ENCODE data around the gene COPA. TPM values are rescaled to one million over a fixed set of nuclear protein-coding genes. Genes with fewer than 3 reads are reported as not detected.

The COPA gene
- total RNA-seq, 1 donor from 2014 or later = 206 TPM

Other genes with a start within 250 kb of the COPA start
- gene IGSF8, start 244.6 kb downstream of the COPA start, total RNA-seq = 4.6 and 10.3 TPM in 2 replicates
- not detected in 2 replicates for gene ATP1A2, start 227.5 kb downstream of the COPA start, total RNA-seq
- not detected in 2 replicates for gene ATP1A4, start 191.6 kb downstream of the COPA start, total RNA-seq
- not detected in 2 replicates for gene CASQ1, start 152.7 kb downstream of the COPA start, total RNA-seq
- gene PEA15, start 137.9 kb downstream of the COPA start, total RNA-seq = 36.2 and 60.7 TPM in 2 replicates
- 46.6 and 51.6 TPM in 2 replicates for gene DCAF8, start 80.7 kb downstream of the COPA start, total RNA-seq
- 20.3 and 28.4 TPM in 2 replicates for gene PEX19, start 58.1 kb downstream of the COPA start, total RNA-seq
- gene NCSTN, start 133 bp upstream of the COPA start, total RNA-seq = 42.1 and 57.3 TPM in 2 replicates
- not detected in 2 replicates for gene NHLH1, start 23.8 kb upstream of the COPA start, total RNA-seq
- not detected in 2 replicates for gene VANGL2, start 57.3 kb upstream of the COPA start, total RNA-seq
- gene SLAMF6, start 180.0 kb upstream of the COPA start, total RNA-seq = not detected in 2 replicates
- gene CD84, start 236.2 kb upstream of the COPA start, total RNA-seq = not detected in 2 replicates

Measured in lung microvascular endothelial cell (primary cell).